ENCODE measurements around the gene EFCAB5. TPM values are rescaled to one million over a fixed set of nuclear protein-coding genes. Genes with fewer than 3 reads are reported as not detected.

EFCAB5 gene
- total and polyA plus RNA-seq, 3 donors from 2014 or later: 11.7 to 23.0 (median 15.1) TPM

DNA sequence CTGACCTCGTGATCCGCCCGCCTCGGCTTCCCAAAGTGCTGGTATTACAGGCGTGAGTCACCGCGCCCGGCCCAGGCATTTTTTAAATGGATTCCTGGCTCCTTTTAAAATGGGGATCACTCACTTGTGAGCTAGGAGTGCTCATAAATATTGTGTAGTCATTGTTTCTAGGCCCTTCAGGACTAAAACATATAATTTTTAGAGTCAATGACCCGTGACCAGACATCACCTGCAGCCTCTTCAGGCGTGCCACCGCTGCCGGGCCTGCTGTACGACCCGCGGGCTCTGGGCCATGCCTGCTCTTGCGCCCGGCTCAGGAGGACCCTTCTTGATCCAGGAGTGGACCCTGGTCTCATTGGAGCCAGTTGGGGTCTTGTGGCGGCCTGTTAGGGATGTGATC is 30.8 kb downstream of the EFCAB5 start:
- 66 to 75% methylated on average over 14 to 18 of the region's 18 CpGs for WGBS, 2 donors
- DNase-seq: no peak
- intact Hi-C loops (cut with DNase I; ENCODE audit: low total_unique reads): no loop called here
- Histone ChIP-seq H3K9me3 (no peaks in the 10 kb centered on the region), H3K4me1 (no peaks in the 10 kb centered on the region), H3K4me3 (no peak overlapping the region), H3K27ac (no peak overlapping the region), H3K36me3 (ENCODE audit: low read depth, missing control alignments) (no peaks in the 10 kb centered on the region), H3K27me3 (no peaks in the 10 kb centered on the region)
- TF ChIP-seq CTCF (IDR thresholded peaks at IDR 0.05) (no peak), POLR2A (IDR thresholded peaks at IDR 0.05) (no peak)

DNA sequence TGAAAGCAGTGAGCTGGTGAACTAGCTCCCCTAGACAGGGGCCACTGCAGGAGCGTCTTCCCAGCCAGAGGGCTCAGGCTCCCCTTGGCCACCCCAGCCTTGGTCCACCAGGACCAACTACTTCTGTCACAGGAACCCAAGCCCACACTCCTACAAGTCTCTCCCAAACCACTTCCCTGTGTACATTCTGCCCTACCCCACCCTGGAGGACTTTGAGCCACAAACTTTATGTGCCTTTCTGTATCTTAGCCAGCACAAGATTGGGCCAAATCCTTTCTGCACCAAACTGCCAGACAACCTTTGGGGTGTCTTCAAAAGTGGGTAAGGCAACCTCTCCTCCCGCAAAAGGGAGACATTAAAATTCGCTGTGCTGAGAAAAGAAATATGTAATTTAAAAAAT is 31.6 kb downstream of the EFCAB5 start:
- no peaks in the 10 kb centered on the region for H3K27me3 ChIP-seq
- H3K4me1 ChIP-seq: no peaks in the 10 kb centered on the region
- DNase-seq: no peak
- intact Hi-C loops (cut with DNase I; ENCODE audit: low total_unique reads): no loop called here
- no peak overlapping the region for H3K4me3 ChIP-seq
- WGBS, 2 donors: 78 to 80% methylated on average over 2 to 3 of the region's 3 CpGs
- H3K36me3 ChIP-seq (ENCODE audit: low read depth, missing control alignments): no peaks in the 10 kb centered on the region
- TF ChIP-seq CTCF (IDR thresholded peaks at IDR 0.05) (no peak), POLR2A (IDR thresholded peaks at IDR 0.05) (no peak)
- no peak overlapping the region for H3K27ac ChIP-seq
- H3K9me3 ChIP-seq: no peaks in the 10 kb centered on the region

- 46 to 63% methylated on average over 1 of the region's 1 CpG for WGBS, 2 donors
- no peaks in the 10 kb centered on the region for H3K27me3 ChIP-seq
- intact Hi-C loops (cut with DNase I; ENCODE audit: low total_unique reads): no loop called here
- no peak overlapping the region for H3K4me3 ChIP-seq
- H3K4me1 ChIP-seq: no peaks in the 10 kb centered on the region
- TF ChIP-seq POLR2A (IDR thresholded peaks at IDR 0.05) (no peak), CTCF (IDR thresholded peaks at IDR 0.05) (no peak)
- no peaks in the 10 kb centered on the region for H3K9me3 ChIP-seq
- no peak for DNase-seq
- H3K36me3 ChIP-seq (ENCODE audit: low read depth, missing control alignments): no peaks in the 10 kb centered on the region
- H3K27ac ChIP-seq: no peak overlapping the region
Measured at GRCh38 chr17:29977836-29978235, 36.4 kb downstream of the EFCAB5 start.

- Histone ChIP-seq H3K4me3 (no peak overlapping the region), H3K4me1 (no peaks in the 10 kb centered on the region), H3K27me3 (no peaks in the 10 kb centered on the region), H3K36me3 (ENCODE audit: low read depth, missing control alignments) (no peaks in the 10 kb centered on the region), H3K27ac (no peak overlapping the region), H3K9me3 (no peaks in the 10 kb centered on the region)
- DNase-seq: no peak
- WGBS, 2 donors: 55 to 80% methylated on average over 1 of the region's 1 CpG
- no peak for TF ChIP-seq CTCF (IDR thresholded peaks at IDR 0.05)
- TF ChIP-seq POLR2A (IDR thresholded peaks at IDR 0.05): no peak
- intact Hi-C loops (cut with DNase I; ENCODE audit: low total_unique reads): no loop called here
Measured at GRCh38 chr17:29980261-29980660, 38.8 kb downstream of the EFCAB5 start.

DNA sequence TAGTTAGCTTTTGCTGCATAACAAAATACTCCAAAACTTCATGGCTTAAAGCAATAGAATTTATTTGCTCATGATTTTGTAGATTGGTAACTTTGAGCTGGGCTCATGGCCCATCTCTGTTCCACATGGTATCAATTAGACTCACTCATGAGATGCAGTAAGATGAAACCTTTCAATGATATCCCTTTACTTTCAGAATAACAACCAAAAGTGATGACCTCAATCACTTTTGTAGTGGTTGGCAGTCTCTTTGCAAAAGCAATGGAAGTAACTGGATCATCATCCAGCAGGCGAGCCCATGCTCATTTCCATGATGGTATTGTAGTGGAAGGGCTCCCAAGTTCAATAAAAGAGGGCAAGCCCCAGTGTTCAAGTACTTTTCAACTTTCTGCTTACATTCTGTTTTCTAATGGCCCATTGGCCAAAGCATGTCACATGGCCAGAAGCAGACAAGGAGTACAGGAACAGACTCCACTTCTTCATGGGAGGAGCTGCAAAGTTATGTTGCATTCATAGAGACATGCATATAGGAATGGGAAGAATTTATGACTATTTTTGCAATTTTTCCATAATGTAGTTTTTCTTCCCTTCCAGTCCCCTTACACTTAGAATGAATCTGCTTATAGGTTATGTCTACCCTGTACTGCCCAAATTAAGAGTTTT is 41.7 kb downstream of the EFCAB5 start:
- WGBS, 2 donors: 89 to 100% methylated on average over 1 of the region's 1 CpG
- intact Hi-C loops (cut with DNase I; ENCODE audit: low total_unique reads): no loop called here
- Histone ChIP-seq H3K36me3 (ENCODE audit: low read depth, missing control alignments) (no peaks in the 10 kb centered on the region), H3K4me1 (no peaks in the 10 kb centered on the region), H3K9me3 (no peaks in the 10 kb centered on the region), H3K27me3 (no peaks in the 10 kb centered on the region), H3K27ac (no peak overlapping the region), H3K4me3 (no peak overlapping the region)
- TF ChIP-seq POLR2A (IDR thresholded peaks at IDR 0.05) (no peak), CTCF (IDR thresholded peaks at IDR 0.05) (no peak)
- no peak for DNase-seq

All from testis (tissue), 3 donors.